ENCODE results near the gene DEAF1. TPM values are rescaled to one million over a fixed set of nuclear protein-coding genes. Genes with fewer than 3 reads are reported as not detected.

DEAF1 gene
- total RNA-seq, 4 donors from 2014 or later, result 37.0 to 60.6 (median 43.7) TPM

DNA sequence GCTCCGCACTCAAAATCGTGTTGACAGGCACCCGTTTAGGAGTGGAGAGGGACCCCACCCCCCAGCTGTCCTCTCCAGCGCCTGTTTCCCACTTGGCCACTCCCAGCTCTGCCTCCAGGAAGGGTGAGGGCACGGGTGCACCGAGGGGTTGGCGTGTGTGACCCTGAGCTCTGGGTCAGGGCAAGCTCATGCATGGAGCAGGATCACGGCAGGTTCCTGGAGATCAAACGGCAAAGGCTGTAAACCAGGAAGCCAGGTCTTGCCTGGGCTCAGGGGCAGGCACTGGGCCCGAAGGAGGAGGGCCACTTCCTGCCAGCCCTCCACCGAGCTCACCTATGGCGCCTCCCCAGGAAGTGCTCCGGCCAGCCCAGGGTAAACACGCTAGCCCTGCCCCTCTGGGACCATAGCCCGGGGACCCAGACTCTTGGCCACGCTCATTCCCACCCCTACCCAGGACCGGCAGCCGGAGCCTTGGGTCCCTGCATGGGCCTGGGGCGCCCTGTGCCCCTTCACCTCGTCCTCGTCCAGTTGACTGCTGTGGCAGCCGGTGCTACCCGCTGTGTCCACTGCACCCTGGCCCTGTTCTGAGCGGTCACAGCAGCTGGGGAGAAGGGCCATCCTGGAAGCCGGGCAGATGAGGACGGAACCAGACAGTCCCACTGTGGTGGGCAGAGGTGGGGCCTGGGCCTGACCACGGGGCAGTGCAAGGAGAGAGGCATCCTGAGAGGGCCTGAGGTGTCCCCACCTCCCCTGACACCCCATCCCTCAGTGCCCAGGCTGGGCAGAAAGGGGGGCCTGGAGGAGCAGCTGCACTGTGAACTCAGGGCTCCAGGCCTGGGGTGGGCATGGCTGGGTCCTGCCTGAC, 10.0 kb upstream of the DEAF1 start:
- TF ChIP-seq POLR2A (IDR thresholded peaks at IDR 0.05) (no peak), POLR2AphosphoS5 (IDR thresholded peaks at IDR 0.05) (no peak), EP300 (IDR thresholded peaks at IDR 0.05) (no peak)
- TF ChIP-seq, protein P1, sequence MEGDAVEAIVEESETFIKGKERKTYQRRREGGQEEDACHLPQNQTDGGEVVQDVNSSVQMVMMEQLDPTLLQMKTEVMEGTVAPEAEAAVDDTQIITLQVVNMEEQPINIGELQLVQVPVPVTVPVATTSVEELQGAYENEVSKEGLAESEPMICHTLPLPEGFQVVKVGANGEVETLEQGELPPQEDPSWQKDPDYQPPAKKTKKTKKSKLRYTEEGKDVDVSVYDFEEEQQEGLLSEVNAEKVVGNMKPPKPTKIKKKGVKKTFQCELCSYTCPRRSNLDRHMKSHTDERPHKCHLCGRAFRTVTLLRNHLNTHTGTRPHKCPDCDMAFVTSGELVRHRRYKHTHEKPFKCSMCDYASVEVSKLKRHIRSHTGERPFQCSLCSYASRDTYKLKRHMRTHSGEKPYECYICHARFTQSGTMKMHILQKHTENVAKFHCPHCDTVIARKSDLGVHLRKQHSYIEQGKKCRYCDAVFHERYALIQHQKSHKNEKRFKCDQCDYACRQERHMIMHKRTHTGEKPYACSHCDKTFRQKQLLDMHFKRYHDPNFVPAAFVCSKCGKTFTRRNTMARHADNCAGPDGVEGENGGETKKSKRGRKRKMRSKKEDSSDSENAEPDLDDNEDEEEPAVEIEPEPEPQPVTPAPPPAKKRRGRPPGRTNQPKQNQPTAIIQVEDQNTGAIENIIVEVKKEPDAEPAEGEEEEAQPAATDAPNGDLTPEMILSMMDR (IDR thresholded peaks at IDR 0.05), result no peak
- Histone ChIP-seq H3K9me3 (no peaks in the 10 kb centered on the region), H3K4me1 (peaks cover 78% of the 10 kb centered on the region), H3K27me3 (no peaks in the 10 kb centered on the region), H3K27ac (peak overlapping the region; percentile 87), H3K36me3 (peaks cover 10% of the 10 kb centered on the region), H3K4me3 (peak overlapping the region; percentile 58)
- 54% methylated on average over 13 of the region's 27 CpGs for WGBS
- DNase-seq (ENCODE audit: low spot score in 2 of 2), result peak in 1 of 2 donors; percentile 68

DNA sequence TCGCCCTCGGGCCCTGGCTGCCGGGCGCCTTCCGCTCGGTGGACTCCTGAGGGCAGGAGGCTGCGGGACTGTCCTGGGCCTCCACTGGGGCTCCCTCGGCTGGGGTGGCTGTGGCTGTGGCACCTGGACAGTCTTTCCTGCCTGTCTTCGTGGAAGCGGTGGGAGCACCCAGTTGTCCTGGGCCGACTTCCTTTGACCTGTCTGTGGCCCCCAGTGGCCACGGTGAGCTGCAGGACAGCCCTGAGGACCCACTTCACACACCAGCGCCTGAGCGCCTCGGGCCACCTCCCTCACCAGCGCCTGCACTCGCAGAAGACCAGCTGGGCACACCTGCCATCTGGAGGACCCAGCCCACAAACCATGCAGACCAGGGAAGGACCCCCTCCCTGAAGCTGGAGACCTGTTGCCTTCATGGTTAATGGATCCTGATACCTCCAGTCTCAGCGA, 9.2 kb upstream of the DEAF1 start:
- TF ChIP-seq POLR2AphosphoS5 (IDR thresholded peaks at IDR 0.05) (no peak), EP300 (IDR thresholded peaks at IDR 0.05) (no peak)
- TF ChIP-seq, protein P1 (IDR thresholded peaks at IDR 0.05), result no peak
- WGBS, result 85% methylated on average over 16 of the region's 18 CpGs
- no peak for DNase-seq (ENCODE audit: low spot score in 2 of 2)
- H3K9me3 ChIP-seq, result no peaks in the 10 kb centered on the region
- peaks cover 73% of the 10 kb centered on the region for H3K4me1 ChIP-seq
- H3K36me3 ChIP-seq, result peaks cover 13% of the 10 kb centered on the region
- no peak overlapping the region for H3K4me3 ChIP-seq
- peak overlapping the region; percentile 87 for H3K27ac ChIP-seq
- H3K27me3 ChIP-seq, result no peaks in the 10 kb centered on the region

DNA sequence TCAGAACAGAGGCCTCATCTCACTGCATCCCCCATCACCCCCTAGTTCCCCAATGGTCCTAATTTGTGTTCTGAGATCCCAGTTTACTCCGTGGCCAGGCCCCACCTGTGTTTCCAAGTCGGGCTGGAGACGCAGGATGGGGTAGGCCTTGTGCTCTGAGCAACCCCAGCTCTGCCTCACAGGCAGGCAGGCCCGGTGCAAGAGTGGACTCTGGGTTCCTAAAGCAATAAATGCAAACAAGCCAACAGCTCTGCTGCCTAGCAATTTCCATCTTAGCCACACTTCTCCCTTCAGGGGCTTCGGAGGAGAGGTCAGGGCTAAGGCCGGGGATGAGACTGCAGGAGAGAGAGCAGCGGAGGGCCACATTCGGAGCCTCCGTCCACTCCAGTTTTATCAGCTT, 8.5 kb upstream of the DEAF1 start:
- no peak for TF ChIP-seq POLR2A (IDR thresholded peaks at IDR 0.05)
- no peak for TF ChIP-seq EP300 (IDR thresholded peaks at IDR 0.05)
- TF ChIP-seq, protein P1 (IDR thresholded peaks at IDR 0.05), result no peak
- no peak for TF ChIP-seq POLR2AphosphoS5 (IDR thresholded peaks at IDR 0.05)
- H3K9me3 ChIP-seq, result no peaks in the 10 kb centered on the region
- H3K27ac ChIP-seq, result peak overlapping the region; percentile 46
- peak in 1 of 2 donors; percentile 55 for DNase-seq (ENCODE audit: low spot score in 2 of 2)
- peaks cover 13% of the 10 kb centered on the region for H3K36me3 ChIP-seq
- H3K4me1 ChIP-seq, result peaks cover 75% of the 10 kb centered on the region
- WGBS, result 94% methylated on average over 6 of the region's 9 CpGs
- no peaks in the 10 kb centered on the region for H3K27me3 ChIP-seq
- no peak overlapping the region for H3K4me3 ChIP-seq

DNA sequence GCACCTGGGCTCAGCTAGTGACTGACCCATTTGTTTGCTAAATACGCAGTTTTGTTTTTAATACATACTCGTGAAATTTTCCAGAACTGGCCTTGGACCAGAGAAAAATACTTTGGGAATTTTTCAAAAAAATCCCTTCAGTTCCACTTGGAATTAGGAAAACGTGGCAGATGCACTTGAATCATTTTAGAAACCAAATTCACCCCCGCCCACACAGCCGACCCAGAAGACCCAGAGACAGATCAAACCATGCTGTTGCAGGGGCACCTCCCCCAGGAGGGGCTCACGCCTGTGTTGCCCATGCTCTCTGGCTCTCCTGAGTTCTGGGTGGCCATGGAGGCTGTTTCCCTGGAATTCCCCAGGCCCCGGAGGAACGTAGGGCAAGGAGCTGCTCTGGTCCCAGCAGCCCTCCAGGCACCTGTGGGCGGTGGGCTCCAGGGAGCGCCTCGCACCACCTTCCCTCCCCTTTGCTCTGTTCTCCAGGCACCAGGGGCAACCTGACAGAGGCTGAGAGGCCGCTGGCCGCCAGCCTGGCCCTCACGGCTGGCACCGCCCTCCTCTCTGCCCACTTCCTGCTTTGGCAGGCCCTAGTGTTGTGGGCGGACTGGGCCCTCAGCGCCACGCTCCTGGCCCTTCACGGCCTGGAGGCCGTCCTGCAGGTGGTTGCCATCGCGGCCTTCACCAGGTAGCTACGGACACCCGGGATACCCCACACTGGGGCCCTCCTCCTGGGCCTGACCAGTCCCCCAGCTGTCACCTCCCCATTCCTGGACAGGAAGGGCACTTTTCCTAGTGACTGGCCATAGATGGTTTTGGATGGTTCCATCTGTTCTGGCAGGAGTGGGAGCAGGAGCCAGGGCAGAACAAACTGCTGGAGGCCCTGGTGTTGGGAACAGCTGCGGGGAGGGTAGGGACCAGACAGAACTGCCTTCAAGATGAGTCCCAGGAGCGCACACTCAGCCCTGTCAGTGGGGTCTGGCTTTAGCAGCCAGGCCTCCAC, 7.7 kb upstream of the DEAF1 start:
- Histone ChIP-seq H3K36me3 (peaks cover 13% of the 10 kb centered on the region), H3K4me1 (peaks cover 75% of the 10 kb centered on the region), H3K4me3 (no peak overlapping the region), H3K27ac (peak overlapping the region; percentile 46), H3K27me3 (no peaks in the 10 kb centered on the region), H3K9me3 (no peaks in the 10 kb centered on the region)
- 74% methylated on average over 4 of the region's 26 CpGs for WGBS
- TF ChIP-seq POLR2AphosphoS5 (IDR thresholded peaks at IDR 0.05) (no peak), POLR2A (IDR thresholded peaks at IDR 0.05) (no peak), EP300 (IDR thresholded peaks at IDR 0.05) (no peak)
- TF ChIP-seq, protein P1 (IDR thresholded peaks at IDR 0.05), result no peak
- DNase-seq (ENCODE audit: low spot score in 2 of 2), result peak in 1 of 2 donors; percentile 68

Data from suprapubic skin (tissue), 4 donors.